Left hindlimb (tissue), 1 donor: ENCODE measurements around the gene KIAA0040.

Experiments
- DNase-seq: peaks from one replicate; pipeline ENCODE4 v3.0.0-alpha.2; 2018

Gene KIAA0040

GRCh38 chr1:175169286-175170018 lies 23.1 kb downstream of the KIAA0040 start:
- DNase-seq: no peak

GRCh38 chr1:175168782-175169181 lies 23.8 kb downstream of the KIAA0040 start:
- DNase-seq: no peak

- no peak for DNase-seq
These were observed 24.7 kb downstream of the KIAA0040 start for GRCh38 chr1:175167861-175168260.

GRCh38 chr1:175166746-175167145 lies 25.8 kb downstream of the KIAA0040 start:
- DNase-seq: no peak

- DNase-seq: no peak
These were observed 27.8 kb downstream of the KIAA0040 start for GRCh38 chr1:175164751-175165150.

GRCh38 chr1:175163702-175164101 lies 28.9 kb downstream of the KIAA0040 start:
- DNase-seq: no peak

- peak; percentile 49 for DNase-seq
These were observed 29.6 kb downstream of the KIAA0040 start for GRCh38 chr1:175162955-175163354.

- DNase-seq: no peak
These were observed 34.4 kb downstream of the KIAA0040 start for GRCh38 chr1:175158170-175158591.

GRCh38 chr1:175157200-175157599 lies 35.4 kb downstream of the KIAA0040 start:
- no peak for DNase-seq

GRCh38 chr1:175155936-175156335 lies 36.6 kb downstream of the KIAA0040 start:
- DNase-seq: no peak

GRCh38 chr1:175155473-175155856 lies 37.1 kb downstream of the KIAA0040 start:
- no peak for DNase-seq

- DNase-seq: peak; percentile 47
These were observed 37.7 kb downstream of the KIAA0040 start for GRCh38 chr1:175154629-175155472.

GRCh38 chr1:175152006-175152652 lies 40.4 kb downstream of the KIAA0040 start:
- DNase-seq: peak; percentile 57

- no peak for DNase-seq
These were observed 41.8 kb downstream of the KIAA0040 start for GRCh38 chr1:175150596-175151319.

- DNase-seq: no peak
These were observed 44.5 kb downstream of the KIAA0040 start for GRCh38 chr1:175148068-175148467.

- DNase-seq: no peak
These were observed 45.0 kb downstream of the KIAA0040 start for GRCh38 chr1:175147569-175147968.

GRCh38 chr1:175146529-175147213 lies 45.9 kb downstream of the KIAA0040 start:
- DNase-seq: peak; percentile 71

- no peak for DNase-seq
These were observed 46.6 kb downstream of the KIAA0040 start for GRCh38 chr1:175145899-175146528.

GRCh38 chr1:175138579-175138978 lies 54.0 kb downstream of the KIAA0040 start:
- DNase-seq: no peak

GRCh38 chr1:175137369-175137768 lies 55.2 kb downstream of the KIAA0040 start:
- DNase-seq: no peak

- DNase-seq: no peak
These were observed 56.3 kb downstream of the KIAA0040 start for GRCh38 chr1:175136246-175136645.

GRCh38 chr1:175134500-175134899 lies 58.1 kb downstream of the KIAA0040 start:
- no peak for DNase-seq
